Measurements from ENCODE around the gene ALDH5A1.
"Not testable (repeated sequence)": the region's sequence is repeated elsewhere in the genome, so short reads cannot be mapped to it uniquely, and the experiment has no call there.

Gene ALDH5A1

GRCh38 chr6:24506814-24507520 lies 12.2 kb downstream of the ALDH5A1 start:
- ATAC-seq (ENCODE audit: low read depth) (no peak), DNase-seq (ENCODE audit: low spot score) (no peak)
- Histone ChIP-seq H3K4me3 (ENCODE audit: severe bottlenecking) (no peak overlapping the region), H3K36me3 (ENCODE audit: low read depth) (no peaks in the 10 kb centered on the region), H3K27ac (ENCODE audit: poor library complexity, severe bottlenecking) (no peak overlapping the region), H3K4me1 (ENCODE audit: insufficient read depth, poor library complexity, severe bottlenecking) (peaks cover 10% of the 10 kb centered on the region), H3K9me3 (ENCODE audit: severe bottlenecking) (no peaks in the 10 kb centered on the region), H3K27me3 (ENCODE audit: insufficient read depth, poor library complexity, severe bottlenecking) (no peaks in the 10 kb centered on the region)
- TF ChIP-seq CTCF (IDR thresholded peaks at IDR 0.05; ENCODE audit: poor library complexity, severe bottlenecking), result no peak

GRCh38 chr6:24511976-24512375 lies 17.2 kb downstream of the ALDH5A1 start:
- not testable (repeated sequence) for H3K4me1 ChIP-seq (ENCODE audit: insufficient read depth, poor library complexity, severe bottlenecking); H3K9me3 ChIP-seq (ENCODE audit: severe bottlenecking); DNase-seq (ENCODE audit: low spot score); H3K27me3 ChIP-seq (ENCODE audit: insufficient read depth, poor library complexity, severe bottlenecking); ATAC-seq (ENCODE audit: low read depth); H3K4me3 ChIP-seq (ENCODE audit: severe bottlenecking); H3K36me3 ChIP-seq (ENCODE audit: low read depth); H3K27ac ChIP-seq (ENCODE audit: poor library complexity, severe bottlenecking)

- no peak for ATAC-seq (ENCODE audit: low read depth)
- Histone ChIP-seq H3K27ac (ENCODE audit: poor library complexity, severe bottlenecking) (no peak overlapping the region), H3K36me3 (ENCODE audit: low read depth) (no peaks in the 10 kb centered on the region)
These were observed 18.8 kb downstream of the ALDH5A1 start for GRCh38 chr6:24513602-24514001.

GRCh38 chr6:24517659-24518543 lies 23.1 kb downstream of the ALDH5A1 start:
- TF ChIP-seq CTCF (IDR thresholded peaks at IDR 0.05; ENCODE audit: poor library complexity, severe bottlenecking), result no peak
- no peaks in the 10 kb centered on the region for H3K27me3 ChIP-seq (ENCODE audit: insufficient read depth, poor library complexity, severe bottlenecking)

More at GRCh38 chr6:24513602-24514001, 18.8 kb downstream of the ALDH5A1 start:
- no peak for TF ChIP-seq CTCF (IDR thresholded peaks at IDR 0.05; ENCODE audit: poor library complexity, severe bottlenecking)
- Histone ChIP-seq H3K27me3 (ENCODE audit: insufficient read depth, poor library complexity, severe bottlenecking) (no peaks in the 10 kb centered on the region), H3K9me3 (ENCODE audit: severe bottlenecking) (no peaks in the 10 kb centered on the region), H3K4me3 (ENCODE audit: severe bottlenecking) (no peak overlapping the region), H3K4me1 (ENCODE audit: insufficient read depth, poor library complexity, severe bottlenecking) (no peaks in the 10 kb centered on the region)
- DNase-seq (ENCODE audit: low spot score), result no peak

GRCh38 chr6:24520929-24521546 lies 26.3 kb downstream of the ALDH5A1 start:
- no peaks in the 10 kb centered on the region for H3K27me3 ChIP-seq (ENCODE audit: insufficient read depth, poor library complexity, severe bottlenecking)
- no peak overlapping the region for H3K4me3 ChIP-seq (ENCODE audit: severe bottlenecking)
- H3K36me3 ChIP-seq (ENCODE audit: low read depth), result no peaks in the 10 kb centered on the region
- DNase-seq (ENCODE audit: low spot score) (no peak), ATAC-seq (ENCODE audit: low read depth) (peak; percentile 96)
- H3K27ac ChIP-seq (ENCODE audit: poor library complexity, severe bottlenecking), result no peak overlapping the region
- no peaks in the 10 kb centered on the region for H3K9me3 ChIP-seq (ENCODE audit: severe bottlenecking)
- H3K4me1 ChIP-seq (ENCODE audit: insufficient read depth, poor library complexity, severe bottlenecking), result no peaks in the 10 kb centered on the region
- peak; percentile 80 for TF ChIP-seq CTCF (IDR thresholded peaks at IDR 0.05; ENCODE audit: poor library complexity, severe bottlenecking)

More at GRCh38 chr6:24517659-24518543, 23.1 kb downstream of the ALDH5A1 start:
- Histone ChIP-seq H3K4me1 (ENCODE audit: insufficient read depth, poor library complexity, severe bottlenecking) (no peaks in the 10 kb centered on the region), H3K27ac (ENCODE audit: poor library complexity, severe bottlenecking) (no peak overlapping the region), H3K4me3 (ENCODE audit: severe bottlenecking) (no peak overlapping the region), H3K36me3 (ENCODE audit: low read depth) (no peaks in the 10 kb centered on the region), H3K9me3 (ENCODE audit: severe bottlenecking) (no peaks in the 10 kb centered on the region)
- DNase-seq (ENCODE audit: low spot score) (no peak), ATAC-seq (ENCODE audit: low read depth) (no peak)
